Sigmoid colon (tissue), 4 donors: ENCODE measurements around the gene LRP10.

Experiments
- CTCF ChIP-seq, 4 experiments: fragments of 450-650 bp in 3 of 4; fragments of 200-600 bp in 1 of 4; IDR thresholded peaks; one replicate each; pipeline ENCODE4 v1.5.1; 2016 to 2019; ENCODE audit warnings: antibody characterized with exemption in 4 of 4, mild to moderate bottlenecking in 3 of 4, moderate library complexity in 2 of 4
- POLR2A ChIP-seq, 2 donors: fragments of 450-650 bp; IDR thresholded peaks; one replicate each; pipeline ENCODE4 v1.6.1; 2016; ENCODE audit warnings: antibody characterized with exemption in 2 of 2, mild to moderate bottlenecking in 2 of 2, moderate library complexity in 2 of 2
- POLR2AphosphoS5 ChIP-seq, 4 donors: sonication (generic); formaldehyde crosslinking; IDR thresholded peaks; one replicate each; pipeline ENCODE4 v1.6.1; 2017; ENCODE audit warnings: antibody characterized with exemption in 4 of 4

DNA sequence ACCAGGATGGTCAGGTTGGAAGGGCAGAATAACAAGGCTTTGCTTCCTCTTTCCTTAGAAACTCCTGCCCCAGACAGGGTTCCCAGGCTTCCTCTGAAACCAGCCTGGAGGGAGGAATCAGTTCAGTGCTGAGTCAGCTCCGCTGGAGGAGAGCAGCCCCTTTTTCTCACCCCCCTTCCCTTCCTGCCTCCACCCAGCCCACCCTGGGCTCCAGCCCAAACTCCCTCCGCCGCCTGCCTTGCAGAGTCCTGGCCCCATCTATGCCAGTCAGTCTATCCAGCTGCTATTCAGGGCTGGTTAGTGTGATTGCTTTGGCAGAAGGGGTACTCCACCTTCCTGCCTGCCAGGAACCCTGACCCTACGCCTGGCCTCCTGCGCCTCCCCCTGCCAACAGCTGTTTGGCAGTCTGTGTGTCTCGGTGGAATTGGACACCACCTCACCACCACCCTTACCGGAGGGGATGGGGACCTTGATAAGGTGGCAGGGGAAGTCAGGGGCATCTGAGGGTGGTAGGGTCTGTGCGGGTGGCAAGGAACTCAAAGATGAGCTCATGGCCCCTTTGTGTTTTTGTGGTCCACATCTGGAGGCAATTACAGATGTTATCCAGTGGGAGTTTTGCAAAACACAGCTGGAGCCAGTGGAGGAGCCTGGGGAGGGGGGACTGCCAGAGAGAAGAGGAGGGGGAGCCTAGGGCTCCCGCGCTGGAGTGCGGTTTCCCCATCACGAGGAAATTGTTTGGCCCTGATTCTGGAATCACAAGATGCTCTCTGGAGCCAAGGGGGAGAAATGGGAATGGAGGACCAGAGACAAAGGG lies 23.0 kb upstream of the LRP10 start:
- TF ChIP-seq CTCF (IDR thresholded peaks at IDR 0.05) (no peak), POLR2AphosphoS5 (IDR thresholded peaks at IDR 0.05) (peak; percentile 54 to 88 (median 64)), POLR2A (IDR thresholded peaks at IDR 0.05) (no peak)
